SIG-M5 treated with dmso at 0.1 percent for 504 hours (cell line): ENCODE measurements around the gene BTNL2.

Source experiments
- DNase-seq: peaks from one replicate; lab custom pipeline; 2025; ENCODE audit not compliant: unreplicated experiment; lab: John Stamatoyannopoulos, UW

Gene BTNL2

GRCh38 chr6:32415521-32416019, 8.6 kb upstream of the BTNL2 start:
- peak; percentile 53 for DNase-seq

DNA sequence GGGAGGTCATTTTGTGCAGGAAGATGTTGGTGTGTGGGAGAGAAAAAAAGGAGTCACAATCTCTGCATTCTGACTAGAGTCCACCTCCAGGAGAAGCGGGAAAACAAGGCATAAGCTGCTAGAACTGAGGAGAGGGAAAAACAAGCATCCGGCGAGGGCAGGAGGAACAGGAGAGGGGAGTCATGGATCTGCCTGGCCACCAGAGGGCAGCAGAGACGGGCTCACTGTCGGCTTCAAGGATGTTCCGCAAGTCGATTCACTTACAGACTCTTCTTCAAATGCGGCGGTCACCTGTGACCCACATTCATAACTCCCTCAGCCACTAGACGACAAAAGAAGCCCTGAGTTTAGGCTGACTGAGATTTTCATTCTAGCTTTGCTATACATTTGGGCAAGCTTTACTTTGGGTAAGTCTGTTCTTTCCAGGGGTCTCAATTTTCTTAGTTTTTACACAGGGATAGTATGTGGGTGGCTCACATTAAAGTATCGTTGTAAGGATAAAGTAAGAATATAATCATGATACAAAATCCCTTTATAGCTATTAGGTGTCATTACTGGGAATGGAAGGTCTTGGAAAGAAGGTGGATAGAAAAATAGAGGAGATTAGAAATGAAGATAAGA, 6.6 kb upstream of the BTNL2 start:
- peak; percentile 49 for DNase-seq

DNA sequence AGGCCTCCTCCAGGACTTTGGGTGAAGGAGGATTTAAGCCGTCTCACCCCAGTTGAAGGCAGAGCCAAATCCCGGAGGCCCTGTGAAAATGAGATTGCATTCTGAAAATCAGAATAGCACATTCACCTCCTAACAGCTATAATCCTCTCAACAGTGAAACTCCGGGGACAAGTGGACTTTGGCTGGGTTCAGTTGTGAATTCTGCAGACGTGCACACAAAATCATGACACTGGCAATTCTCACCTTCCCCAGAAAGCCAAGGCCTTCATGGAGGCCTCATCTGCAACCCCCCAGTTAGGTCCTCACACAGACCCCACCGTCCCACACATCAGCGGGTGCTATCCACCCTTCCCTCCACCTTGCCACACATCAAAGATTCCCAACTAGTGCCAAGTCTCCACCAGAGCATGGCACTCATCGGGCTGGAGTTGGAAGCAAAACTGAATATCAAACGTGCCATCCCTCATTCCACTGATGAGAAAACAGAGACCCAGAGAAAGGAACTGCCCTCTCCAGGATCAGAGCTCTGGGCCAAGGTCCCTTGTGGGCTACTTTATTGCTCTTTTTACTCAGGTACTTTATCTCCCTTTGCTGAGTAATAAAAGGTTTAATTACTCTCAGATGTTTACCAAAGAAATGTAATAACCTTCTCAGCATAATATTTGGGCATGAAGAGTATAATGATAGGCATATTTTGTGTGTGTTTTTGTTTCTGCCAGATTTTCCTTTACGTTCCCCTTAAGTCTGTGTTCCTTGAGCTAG, 4.8 kb upstream of the BTNL2 start:
- no peak for DNase-seq

DNA sequence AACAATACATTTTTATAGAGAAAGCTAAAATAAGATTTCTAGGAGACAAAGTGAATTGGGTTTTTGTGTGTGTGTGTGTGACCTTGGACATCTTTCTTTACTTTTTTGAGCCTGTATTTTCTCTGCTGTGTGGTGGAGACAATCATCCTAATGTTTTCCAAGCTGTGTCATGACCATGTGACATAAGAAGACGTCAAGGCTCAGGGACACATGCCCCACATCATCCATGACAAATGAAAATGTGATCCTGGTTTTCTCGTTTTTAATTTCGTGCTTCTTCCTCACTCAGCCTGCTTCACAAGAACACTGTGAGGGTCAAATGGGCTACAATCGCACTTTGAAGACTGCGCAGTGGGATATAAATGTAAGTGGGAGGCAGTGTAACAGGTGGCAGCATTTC, 3.9 kb upstream of the BTNL2 start:
- DNase-seq = no peak

- no peak for DNase-seq
These were observed 784 bp downstream of the BTNL2 start for GRCh38 chr6:32406197-32406596.

- DNase-seq = no peak
These were observed 1.3 kb downstream of the BTNL2 start for GRCh38 chr6:32405656-32406055.

DNA sequence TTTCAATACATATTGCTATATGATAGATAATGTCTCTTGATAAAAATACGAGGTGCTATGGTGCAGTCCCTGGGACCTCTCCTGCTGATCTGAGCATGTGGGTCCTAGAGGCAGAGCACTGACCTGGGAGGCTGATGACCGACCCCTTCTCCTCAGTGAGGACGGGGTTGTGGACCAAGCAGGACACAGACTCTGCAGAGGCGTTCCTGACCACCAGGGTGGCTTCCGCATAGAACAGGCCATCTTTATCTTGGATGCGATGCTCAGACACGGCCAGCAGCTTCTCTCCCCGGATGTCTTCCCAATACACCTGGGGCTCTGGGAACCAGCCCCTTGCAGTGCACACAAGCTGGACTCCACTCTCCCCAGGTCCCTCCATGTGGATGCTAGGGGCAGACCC, 4.2 kb downstream of the BTNL2 start:
- no peak for DNase-seq

- no peak for DNase-seq
These were observed 5.6 kb downstream of the BTNL2 start for GRCh38 chr6:32401284-32401963.

GRCh38 chr6:32397252-32397920, 9.6 kb downstream of the BTNL2 start:
- no peak for DNase-seq

DNA sequence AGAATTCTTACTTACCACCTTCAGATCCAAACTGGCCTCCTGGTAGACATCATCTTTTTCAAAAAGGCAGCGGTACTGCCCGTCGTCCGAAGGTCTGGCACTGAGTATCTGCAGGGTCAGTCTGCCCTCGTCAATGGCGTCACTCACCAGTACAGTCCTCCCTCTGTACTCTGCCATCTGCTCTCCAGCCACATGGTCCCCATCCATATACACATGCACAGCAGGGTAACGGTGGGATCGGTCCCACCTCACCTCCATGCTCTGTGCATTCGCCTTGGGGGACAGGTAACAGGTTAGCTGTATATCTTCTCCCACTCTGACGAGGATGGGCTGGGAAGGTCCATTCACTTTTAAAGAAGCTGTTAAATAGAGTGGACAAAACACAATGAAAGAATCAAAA, 11.0 kb downstream of the BTNL2 start:
- no peak for DNase-seq

DNA sequence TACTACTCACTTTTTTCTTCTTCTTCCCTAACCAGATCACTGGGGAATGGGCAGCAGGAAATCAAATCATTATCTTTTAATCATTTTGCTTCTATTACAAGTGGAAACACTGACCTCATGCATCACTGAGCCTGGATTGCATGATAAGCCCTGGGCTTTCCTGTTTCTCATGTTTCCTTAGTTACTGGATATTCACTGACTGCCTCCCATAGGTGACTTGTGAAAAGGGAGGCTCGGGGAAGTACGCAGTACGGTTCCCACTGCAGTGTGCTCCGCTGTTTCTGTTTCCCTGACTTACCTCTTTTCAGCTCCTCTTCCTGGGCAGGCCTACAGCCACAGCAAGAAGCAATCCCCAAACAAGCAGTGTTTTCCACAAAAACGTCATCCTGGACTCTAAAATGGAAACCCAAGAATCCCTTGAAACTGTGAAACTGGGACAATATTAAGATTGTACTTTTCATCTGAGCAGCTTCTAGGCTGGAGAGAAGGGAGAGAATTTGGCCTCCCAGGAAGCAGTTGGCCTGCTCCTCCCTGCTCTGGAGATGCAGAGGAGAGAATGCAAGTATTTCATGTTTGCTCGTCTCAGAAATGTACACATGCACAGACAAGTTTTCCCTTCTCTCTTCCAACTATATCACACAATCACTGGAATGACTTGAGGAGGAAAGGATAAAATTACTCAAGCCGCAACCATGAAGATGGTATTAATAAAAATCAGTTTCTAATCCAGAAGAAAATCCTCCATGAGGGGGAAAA, 13.1 kb downstream of the BTNL2 start:
- DNase-seq = no peak

DNA sequence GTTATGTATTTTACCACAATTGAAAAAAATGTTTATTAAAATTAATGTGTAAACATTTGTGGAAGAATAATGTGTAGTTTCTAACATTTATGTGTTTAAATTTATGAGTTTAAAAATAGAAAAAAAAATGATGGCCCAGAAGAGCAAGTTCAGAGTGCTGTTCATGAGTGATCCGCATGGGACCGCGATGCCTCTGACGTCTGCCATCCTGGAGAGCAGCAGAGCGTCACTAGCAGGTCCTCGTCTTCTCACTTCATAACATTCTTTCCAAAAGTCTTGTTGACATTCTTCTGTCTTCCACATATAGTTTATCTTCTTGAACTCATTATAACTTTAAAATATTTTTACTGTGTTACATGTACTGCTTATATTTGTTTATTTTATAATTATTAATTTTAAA, 15.5 kb downstream of the BTNL2 start:
- DNase-seq = no peak

- no peak for DNase-seq
These were observed 19.2 kb downstream of the BTNL2 start for GRCh38 chr6:32387589-32388340.

- DNase-seq = no peak
These were observed 20.9 kb downstream of the BTNL2 start for GRCh38 chr6:32386040-32386439.

DNA sequence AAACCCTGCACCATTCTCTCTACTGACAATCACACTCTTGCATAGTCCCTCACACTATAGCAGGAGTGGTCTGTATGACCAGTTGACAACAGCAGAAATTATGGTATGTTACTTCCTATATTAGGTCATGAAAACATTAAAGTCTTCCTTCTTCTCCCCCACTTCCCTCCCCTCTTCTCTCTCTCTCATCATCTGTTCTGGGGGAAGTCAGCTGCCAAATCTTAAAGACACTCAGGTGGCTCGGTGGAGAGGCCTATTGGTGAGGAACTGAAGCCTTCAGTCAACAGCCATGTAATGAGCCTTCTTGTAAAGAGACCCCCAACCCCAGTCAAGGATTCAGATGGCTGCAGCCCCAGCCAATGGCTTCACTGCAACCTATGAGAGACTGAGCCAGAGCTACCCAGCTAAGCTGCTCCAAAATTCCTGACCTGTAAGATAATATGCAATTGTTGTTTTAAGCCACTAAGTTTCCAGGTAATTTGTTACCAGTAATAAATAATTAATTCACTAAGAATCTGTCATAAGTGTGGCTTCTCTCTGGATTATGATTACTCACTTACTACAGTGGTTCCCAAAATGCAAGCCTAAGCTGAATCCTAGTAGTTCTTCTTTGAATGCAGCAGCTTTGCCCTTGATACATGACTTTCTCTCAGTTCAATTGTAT, 24.1 kb downstream of the BTNL2 start:
- no peak for DNase-seq

DNA sequence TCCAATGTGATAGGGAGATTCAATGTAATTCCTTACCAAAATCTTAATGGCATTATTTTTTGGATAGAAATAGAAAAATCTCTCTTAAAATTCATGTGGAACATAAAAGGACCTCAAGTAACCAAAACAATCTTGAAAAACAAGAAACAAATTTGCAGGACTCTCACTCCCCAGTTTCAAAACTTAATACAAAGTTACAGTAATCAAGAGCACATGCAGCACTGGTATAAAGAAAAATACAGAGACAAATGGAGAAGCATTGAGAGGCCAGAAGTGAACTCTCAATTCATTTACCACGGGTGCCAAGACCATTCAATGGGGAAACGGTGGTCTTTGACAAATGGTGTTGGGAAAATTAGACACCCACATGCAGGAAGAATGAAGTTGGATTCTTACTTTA, 27.4 kb downstream of the BTNL2 start:
- DNase-seq = no peak

GRCh38 chr6:32375739-32376529, 31.0 kb downstream of the BTNL2 start:
- DNase-seq = no peak

DNA sequence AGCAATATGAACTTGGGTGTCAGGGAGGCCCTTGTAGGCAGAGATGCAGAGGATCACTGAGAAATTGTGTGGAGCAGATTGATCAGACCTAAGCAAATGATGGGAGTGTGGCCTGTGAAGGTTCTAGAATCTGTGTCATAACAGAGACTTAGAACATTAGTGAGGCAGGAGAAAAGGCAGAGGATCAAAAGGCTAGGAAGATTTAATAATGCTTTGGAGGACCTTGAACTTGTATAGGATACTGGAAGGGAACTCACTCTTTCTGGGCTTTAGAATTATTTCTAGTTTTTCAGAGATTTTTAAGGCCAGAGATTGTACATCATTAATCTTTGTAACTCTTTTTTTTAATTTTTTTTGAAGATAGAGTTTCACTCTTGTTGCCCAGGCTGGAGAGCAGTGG, 35.2 kb downstream of the BTNL2 start, which contains the start of gene TSBP1:
TSBP1 (minus strand) TSS at position 101 of the 400 bp plus-strand sequence. CDS start 197 bp downstream, outside the sequence.
- DNase-seq = no peak

DNA sequence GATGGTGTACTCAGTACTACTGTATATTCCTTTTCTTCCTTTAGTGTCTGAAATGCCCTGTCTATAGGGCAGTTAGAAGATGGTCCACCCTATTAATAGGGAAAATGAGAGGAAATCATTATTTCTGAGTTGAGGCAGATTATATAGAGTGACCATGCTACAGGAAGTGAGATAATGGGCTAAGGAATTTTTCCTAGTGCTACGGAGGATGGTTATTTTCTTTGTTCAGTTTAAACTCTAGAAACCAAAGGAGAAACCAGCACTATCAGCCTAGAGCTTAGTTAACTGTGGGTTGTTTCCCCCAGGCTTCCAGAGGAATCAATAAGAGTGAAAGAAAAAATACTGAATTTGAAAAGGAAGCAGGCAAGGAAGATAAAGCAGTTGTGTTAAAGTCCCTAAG, 35.8 kb downstream of the BTNL2 start:
- DNase-seq = no peak
